GM21723 (cell line): Measurements from ENCODE around the gene FAM3C.
"Not testable (repeated sequence)": the region's sequence is repeated elsewhere in the genome, so short reads cannot be mapped to it uniquely, and the experiment has no call there.

ENCODE experiments used
- ATAC-seq: cut with Tn5 transposase; IDR thresholded peaks from one replicate; pipeline ENCODE4 v1.9.1; 2021; ENCODE audit warnings: mild to moderate bottlenecking, moderate library complexity; ENCODE audit not compliant: unreplicated experiment

FAM3C gene, protein sequence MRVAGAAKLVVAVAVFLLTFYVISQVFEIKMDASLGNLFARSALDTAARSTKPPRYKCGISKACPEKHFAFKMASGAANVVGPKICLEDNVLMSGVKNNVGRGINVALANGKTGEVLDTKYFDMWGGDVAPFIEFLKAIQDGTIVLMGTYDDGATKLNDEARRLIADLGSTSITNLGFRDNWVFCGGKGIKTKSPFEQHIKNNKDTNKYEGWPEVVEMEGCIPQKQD

GRCh38 chr7:121395961-121396757, at the start of gene FAM3C:
Gene FAM3C, minus strand, starts transcription at chr7:121396308. Its CDS starts 13,339 bp downstream, at chr7:121382969.
- ATAC-seq = peak; percentile 81

GRCh38 chr7:121442845-121443244, 46.7 kb upstream of the FAM3C start:
- no peak for ATAC-seq

DNA sequence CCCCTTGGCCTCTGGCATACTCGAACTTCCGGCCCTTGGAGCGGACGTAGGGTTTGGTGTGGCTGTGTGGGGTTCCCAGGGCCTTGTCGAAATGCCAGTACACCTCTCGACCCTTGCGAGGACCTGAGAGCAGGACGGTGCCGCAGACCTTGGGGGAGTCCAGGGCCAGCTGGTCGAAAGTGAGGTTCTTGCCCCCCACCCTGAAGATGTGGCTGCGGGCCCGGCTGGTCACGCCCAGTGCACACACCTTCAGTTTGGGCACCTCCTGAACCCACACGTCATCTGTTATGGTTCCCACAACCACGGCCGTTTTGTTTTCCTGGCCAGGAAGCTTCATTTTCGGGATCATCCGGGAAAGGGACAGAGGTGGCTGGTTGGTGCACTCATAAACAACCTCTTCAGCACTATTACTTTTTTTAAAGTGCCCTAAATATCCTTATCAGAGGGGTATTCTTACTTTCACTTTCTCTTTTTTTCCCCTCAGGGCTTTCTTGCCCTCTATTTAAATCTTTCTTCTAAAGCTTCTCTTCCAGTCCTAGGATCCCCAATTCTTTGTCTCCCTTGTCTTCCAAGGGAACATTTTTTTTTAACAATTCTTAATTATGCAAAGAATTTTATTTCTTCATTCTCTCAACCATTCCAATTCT, 44.9 kb upstream of the FAM3C start:
- ATAC-seq = no peak

- peak; percentile 55 for ATAC-seq
These were observed 42.2 kb upstream of the FAM3C start for GRCh38 chr7:121438043-121438955.

DNA sequence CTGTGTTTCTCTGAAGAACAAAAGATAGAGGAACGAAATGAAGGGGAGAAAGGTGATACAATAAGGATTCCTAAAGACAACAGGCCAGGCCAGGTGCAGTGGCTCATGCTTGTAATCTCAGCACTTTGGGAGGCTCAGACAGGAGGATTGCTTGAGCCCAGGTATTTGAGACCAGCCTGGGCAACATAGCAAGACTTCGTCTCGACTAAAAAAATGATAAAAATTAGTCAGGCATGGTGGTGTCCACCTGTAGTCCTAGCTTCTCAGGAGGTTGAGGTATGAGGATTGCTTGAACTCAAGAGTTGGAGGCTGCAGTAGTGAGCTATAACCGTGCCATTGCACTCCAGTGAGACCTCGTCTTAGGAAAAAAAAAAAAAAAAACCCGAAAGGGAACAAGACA, 41.4 kb upstream of the FAM3C start:
- ATAC-seq = no peak

- no peak for ATAC-seq
These were observed 40.6 kb upstream of the FAM3C start for GRCh38 chr7:121436688-121437087.

DNA sequence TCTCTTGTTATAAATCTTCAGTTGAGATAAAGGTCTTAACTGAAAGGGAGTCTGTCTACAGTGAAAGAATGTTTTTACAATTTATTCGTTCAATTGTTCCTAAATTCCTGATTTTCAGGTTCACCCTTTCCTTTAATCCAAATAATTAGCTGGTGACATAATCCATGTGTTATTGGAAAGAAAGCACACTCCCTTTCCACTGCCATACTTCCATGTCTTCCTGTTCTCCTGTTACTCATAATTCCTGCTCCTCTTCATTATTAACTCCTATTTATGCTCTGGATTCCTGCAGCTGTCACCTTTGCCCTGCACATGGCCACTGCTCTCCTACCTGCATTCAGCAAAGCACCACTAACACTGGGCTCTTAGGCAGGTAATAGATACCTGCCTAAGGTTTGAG, 40.0 kb upstream of the FAM3C start:
- ATAC-seq = no peak

DNA sequence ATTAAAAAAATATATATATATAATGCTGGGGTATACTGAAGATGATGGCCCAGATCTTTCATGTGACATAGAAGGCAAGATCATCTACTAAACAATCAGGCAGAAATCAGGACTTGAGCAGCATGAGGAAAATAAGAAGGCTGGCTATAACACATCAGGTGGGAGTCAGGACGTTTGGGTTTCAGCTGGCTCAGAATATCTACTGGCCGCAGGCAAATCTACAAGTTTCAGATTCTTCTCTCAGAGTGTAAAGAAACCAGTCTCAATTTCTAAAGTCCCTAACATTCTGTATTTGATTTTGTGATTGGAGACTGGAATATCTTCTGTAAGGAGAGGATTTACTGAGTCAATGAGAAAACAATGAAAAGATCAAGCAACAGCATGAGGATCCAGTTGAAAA, 37.7 kb upstream of the FAM3C start:
- ATAC-seq = peak; percentile 54

DNA sequence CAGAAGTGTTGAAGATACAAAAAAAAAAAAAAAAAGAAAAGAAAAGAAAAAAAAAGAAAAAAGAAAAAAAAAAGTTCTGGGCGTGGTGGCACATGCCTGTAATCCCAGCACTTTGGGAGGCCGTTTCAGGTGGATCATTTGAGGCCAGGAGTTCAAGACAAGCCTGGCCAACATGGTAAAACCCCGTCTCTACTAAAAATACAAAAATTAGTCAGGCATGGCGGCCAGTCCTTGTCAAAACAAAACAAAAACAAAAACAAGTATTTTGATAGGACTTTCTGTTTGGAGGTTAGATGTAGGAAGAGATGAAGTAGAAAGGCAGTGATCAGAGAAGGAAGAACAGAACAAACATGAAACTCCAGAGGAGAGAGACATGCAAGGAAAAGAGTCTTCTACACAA, 36.4 kb upstream of the FAM3C start:
- ATAC-seq = peak; percentile 84

GRCh38 chr7:121431996-121432395, 35.9 kb upstream of the FAM3C start:
- no peak for ATAC-seq

GRCh38 chr7:121431389-121431995, 35.4 kb upstream of the FAM3C start:
- ATAC-seq = no peak

DNA sequence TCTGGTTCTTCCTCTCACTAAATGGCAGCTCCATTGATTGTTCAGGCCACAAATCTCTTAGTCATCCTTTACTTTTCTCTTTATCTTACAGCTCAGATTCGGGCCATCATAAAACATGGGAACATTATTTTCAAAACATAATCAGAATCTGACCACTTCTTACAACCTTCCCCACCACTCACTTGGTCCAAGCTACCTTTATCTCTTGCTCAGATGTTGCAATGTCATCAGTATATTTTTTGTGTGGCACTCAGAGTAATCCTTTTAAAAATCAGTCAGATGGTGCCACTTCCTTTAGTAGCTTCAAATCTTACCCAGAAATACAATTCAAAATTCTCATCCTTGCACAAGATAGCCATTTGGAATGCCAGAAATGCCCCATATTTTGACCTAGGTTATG, 34.5 kb upstream of the FAM3C start:
- no peak for ATAC-seq

DNA sequence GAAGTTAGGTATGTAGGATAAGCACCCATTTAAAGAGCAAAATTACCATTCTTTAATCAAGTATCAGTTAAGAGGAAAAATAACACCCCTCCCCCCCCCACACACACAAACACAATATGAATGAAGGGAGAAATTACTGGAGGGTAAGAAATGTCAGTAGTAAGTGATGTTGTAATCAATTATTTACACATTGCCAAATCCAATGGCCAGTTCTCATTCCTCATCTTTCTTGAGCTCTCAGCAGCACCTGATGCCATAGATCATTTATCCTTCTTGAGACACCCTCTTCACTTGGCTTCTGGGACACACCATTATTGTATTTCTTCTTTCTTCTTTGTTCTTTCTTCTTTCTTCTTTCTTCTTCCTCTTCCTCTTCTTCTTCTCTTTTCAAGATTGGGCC, 33.7 kb upstream of the FAM3C start:
- ATAC-seq = no peak

GRCh38 chr7:121428855-121429489, 32.9 kb upstream of the FAM3C start:
- ATAC-seq = no peak

- ATAC-seq = not testable (repeated sequence)
These were observed 25.6 kb upstream of the FAM3C start for GRCh38 chr7:121421743-121422142.

GRCh38 chr7:121420976-121421375, 24.9 kb upstream of the FAM3C start:
- no peak for ATAC-seq

- ATAC-seq = no peak
These were observed 23.4 kb upstream of the FAM3C start for GRCh38 chr7:121419201-121420148.

GRCh38 chr7:121416533-121416932, 20.4 kb upstream of the FAM3C start:
- ATAC-seq = no peak

GRCh38 chr7:121414436-121414835, 18.3 kb upstream of the FAM3C start:
- ATAC-seq = no peak
